SJCRH30 (cell line): ENCODE data around the gene TTC8. TPM values are rescaled to one million over a fixed set of nuclear protein-coding genes. Genes with fewer than 3 reads are reported as not detected.

Source experiments
- DNase-seq, 2 experiments: peaks; one replicate each; pipeline ENCODE4 v3.0.0-alpha.2; 2015 to 2020
- H3K27ac ChIP-seq: fragments of 250-450 bp; sonication (Bioruptor Pico); 2 replicates; pipeline ENCODE4 v1.5.1; 2020; ENCODE audit warnings: mild to moderate bottlenecking, moderate library complexity
- H3K27me3 ChIP-seq: fragments of 250-450 bp; sonication (Bioruptor Pico); 2 replicates; pipeline ENCODE4 v1.5.1; 2020; ENCODE audit warnings: mild to moderate bottlenecking, moderate library complexity
- H3K36me3 ChIP-seq: fragments of 250-450 bp; sonication (Bioruptor Pico); 2 replicates; pipeline ENCODE4 v1.5.1; 2020; ENCODE audit warnings: mild to moderate bottlenecking, moderate library complexity
- H3K4me1 ChIP-seq: fragments of 250-450 bp; sonication (Bioruptor Pico); 2 replicates; pipeline ENCODE4 v1.5.1; 2020; ENCODE audit warnings: mild to moderate bottlenecking, moderate library complexity
- H3K4me3 ChIP-seq: fragments of 250-450 bp; sonication (Bioruptor Pico); 2 replicates; pipeline ENCODE4 v1.5.1; 2020; ENCODE audit warnings: mild to moderate bottlenecking, moderate library complexity
- H3K9me3 ChIP-seq: fragments of 250-450 bp; sonication (Bioruptor Pico); replicated peaks from 2 replicates; pipeline ENCODE4 v1.5.1; 2020; ENCODE audit warnings: mild to moderate bottlenecking, moderate library complexity
- total RNA-seq: library from RNA; depleted of rRNA; stranded (reverse); fragments of >200 nt; shearing (Covaris generic); gene quantifications from 2 replicates; pipeline ENCODE4 v1.2.3, GENCODE V29; 2014; rRNA removed

Gene TTC8
- total RNA-seq, 1 experiment from 2014 or later = 10.5 TPM

- DNase-seq = no peak
- H3K9me3 ChIP-seq = no peaks in the 10 kb centered on the region
- no peak overlapping the region for H3K27ac ChIP-seq
- no peaks in the 10 kb centered on the region for H3K27me3 ChIP-seq
- no peak overlapping the region for H3K4me3 ChIP-seq
- H3K4me1 ChIP-seq = no peaks in the 10 kb centered on the region
- H3K36me3 ChIP-seq = no peaks in the 10 kb centered on the region
These were observed 90.5 kb downstream of the TTC8 start for GRCh38 chr14:88914956-88915355.

- Histone ChIP-seq H3K9me3 (no peaks in the 10 kb centered on the region), H3K27me3 (no peaks in the 10 kb centered on the region), H3K27ac (no peak overlapping the region), H3K4me1 (no peaks in the 10 kb centered on the region), H3K4me3 (no peak overlapping the region), H3K36me3 (no peaks in the 10 kb centered on the region)
- no peak for DNase-seq
These were observed 95.1 kb downstream of the TTC8 start for GRCh38 chr14:88919502-88919901.

Other genes with a start within 250 kb of the TTC8 start
- gene EML5, start 31.7 kb upstream of the TTC8 start, total RNA-seq = 0.03 and 0.06 TPM in 2 replicates